ENCODE measurements around the gene MED25. TPM values are rescaled to one million over a fixed set of nuclear protein-coding genes. Genes with fewer than 3 reads are reported as not detected.
A peak's percentile ranks its signal among the peaks of the same experiment; 100 is the strongest.

The MED25 gene
- total RNA-seq, 1 experiment from 2014 or later = 39.9 TPM

- no peak overlapping the region for H3K4me3 Mint-ChIP-seq (ENCODE audit: unreplicated experiment)
- no peak overlapping the region for H3K27ac Mint-ChIP-seq (ENCODE audit: low read depth, unreplicated experiment)
- no peaks in the 10 kb centered on the region for H3K9me3 Mint-ChIP-seq (ENCODE audit: unreplicated experiment)
- intact Hi-C loops (cut with micrococcal nuclease) = loop anchor here (5.0 to 10.0 kb wide), 2 partner anchors 87 to 180 kb away; partner anchors contain the start of genes AP2A1 and PRMT1
- no TSS peak for BruUV-seq (replicated peaks)
- H3K27me3 Mint-ChIP-seq (ENCODE audit: insufficient read depth, unreplicated experiment) = no peaks in the 10 kb centered on the region
- CTCF ChIA-PET = interaction anchor here (0.6 to 0.7 kb wide), 2 partner anchors 286 to 350 kb away, joined by 4 read pairs; no protein-coding TSS in a partner anchor
- TF ChIP-seq CTCF (IDR thresholded peaks at IDR 0.05; ENCODE audit: unreplicated experiment) = no peak
- no peak for DNase-seq (ENCODE audit: unreplicated experiment)
- peaks cover 52% of the 10 kb centered on the region for H3K36me3 Mint-ChIP-seq (ENCODE audit: insufficient read depth, unreplicated experiment)
- peaks cover 22% of the 10 kb centered on the region for H3K4me1 Mint-ChIP-seq (ENCODE audit: insufficient read depth, unreplicated experiment)
- POLR2A ChIA-PET = interaction anchor here (0.7 to 4.3 kb wide), 3 partner anchors 12 to 21 kb away, joined by 3 to 40 read pairs (median 3); no protein-coding TSS in a partner anchor
Observed at GRCh38 chr19:49854378-49855263, 36.5 kb downstream of the MED25 start.

DNA sequence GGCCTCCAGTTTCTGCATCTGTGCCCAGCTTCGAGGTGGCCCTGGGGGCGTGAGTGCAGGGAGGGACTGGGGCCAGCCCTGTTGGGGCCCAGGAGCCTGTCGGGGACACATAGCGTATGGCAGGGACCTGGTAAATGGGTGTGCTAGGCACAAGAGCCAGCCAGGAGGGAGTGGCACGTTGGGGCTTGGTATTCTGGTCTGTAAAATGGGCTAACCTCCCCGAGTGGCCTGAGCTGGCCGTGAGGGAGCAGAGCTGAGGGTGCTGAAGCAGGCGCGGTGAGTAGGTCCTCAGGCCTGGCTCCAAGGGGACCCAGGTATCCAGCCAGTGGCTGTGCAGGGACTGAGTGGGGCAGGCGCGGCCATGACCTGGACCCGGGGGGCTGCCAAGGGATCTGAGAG, 37.2 kb downstream of the MED25 start:
- no peak for DNase-seq (ENCODE audit: unreplicated experiment)
- Mint-ChIP-seq H3K27ac (ENCODE audit: low read depth, unreplicated experiment) (peak overlapping the region; percentile 35), H3K4me3 (ENCODE audit: unreplicated experiment) (no peak overlapping the region), H3K4me1 (ENCODE audit: insufficient read depth, unreplicated experiment) (peaks cover 16% of the 10 kb centered on the region), H3K36me3 (ENCODE audit: insufficient read depth, unreplicated experiment) (peaks cover 53% of the 10 kb centered on the region), H3K9me3 (ENCODE audit: unreplicated experiment) (no peaks in the 10 kb centered on the region), H3K27me3 (ENCODE audit: insufficient read depth, unreplicated experiment) (no peaks in the 10 kb centered on the region)
- no TSS peak for BruUV-seq (replicated peaks)
- ChIA-PET CTCF (interaction anchor here (0.6 kb wide), 1 partner anchor 286 kb away, joined by 4 read pairs; no protein-coding TSS in a partner anchor), POLR2A (interaction anchor here (0.7 kb wide), 1 partner anchor 20 kb away, joined by 3 read pairs; no protein-coding TSS in a partner anchor)
- TF ChIP-seq CTCF (IDR thresholded peaks at IDR 0.05; ENCODE audit: unreplicated experiment) = no peak
- intact Hi-C loops (cut with micrococcal nuclease) = loop anchor here (10.0 kb wide), 1 partner anchor 180 kb away; the partner anchor contains the start of gene PRMT1

- Mint-ChIP-seq H3K4me3 (ENCODE audit: unreplicated experiment) (no peak overlapping the region), H3K36me3 (ENCODE audit: insufficient read depth, unreplicated experiment) (peaks cover 56% of the 10 kb centered on the region), H3K27me3 (ENCODE audit: insufficient read depth, unreplicated experiment) (no peaks in the 10 kb centered on the region), H3K4me1 (ENCODE audit: insufficient read depth, unreplicated experiment) (peaks cover 16% of the 10 kb centered on the region), H3K9me3 (ENCODE audit: unreplicated experiment) (no peaks in the 10 kb centered on the region), H3K27ac (ENCODE audit: low read depth, unreplicated experiment) (peak overlapping the region; percentile 35)
- intact Hi-C loops (cut with micrococcal nuclease) = loop anchor here (10.0 kb wide), 1 partner anchor 181 kb away; the partner anchor contains the start of gene PRMT1
- ChIA-PET CTCF (no interaction called here), POLR2A (no interaction called here)
- TF ChIP-seq CTCF (IDR thresholded peaks at IDR 0.05; ENCODE audit: unreplicated experiment) = no peak
- DNase-seq (ENCODE audit: unreplicated experiment) = no peak
- no TSS peak for BruUV-seq (replicated peaks)
Observed at GRCh38 chr19:49855676-49856573, 37.8 kb downstream of the MED25 start.

Data from MCF 10A (cell line).